GM21515 (cell line): ENCODE data around the gene IER5L.
"Not testable (repeated sequence)": the region's sequence is repeated elsewhere in the genome, so short reads cannot be mapped to it uniquely, and the experiment has no call there.

Experiments
- ATAC-seq: cut with Tn5 transposase; IDR thresholded peaks from one replicate; pipeline ENCODE4 v1.9.1; 2021; ENCODE audit not compliant: unreplicated experiment

The IER5L gene

GRCh38 chr9:129140397-129141065 lies 37.5 kb downstream of the IER5L start:
- ATAC-seq = peak; percentile 5

- peak; percentile 58 for ATAC-seq
Measured at GRCh38 chr9:129139993-129140396, 38.1 kb downstream of the IER5L start.

- ATAC-seq = peak; percentile 32
Measured at GRCh38 chr9:129139233-129139992, 38.6 kb downstream of the IER5L start.

- no peak for ATAC-seq
Measured at GRCh38 chr9:129138476-129139232, 39.4 kb downstream of the IER5L start.

GRCh38 chr9:129138144-129138462 lies 40.0 kb downstream of the IER5L start:
- no peak for ATAC-seq

- ATAC-seq = no peak
Measured at GRCh38 chr9:129137292-129138143, 40.5 kb downstream of the IER5L start.

GRCh38 chr9:129136446-129137035 lies 41.5 kb downstream of the IER5L start:
- ATAC-seq = no peak

GRCh38 chr9:129135476-129135875 lies 42.6 kb downstream of the IER5L start:
- no peak for ATAC-seq

- no peak for ATAC-seq
Measured at GRCh38 chr9:129133082-129133481, 45.0 kb downstream of the IER5L start.

- ATAC-seq = peak; percentile 51
Measured at GRCh38 chr9:129131300-129132145, 46.5 kb downstream of the IER5L start.

- no peak for ATAC-seq
Measured at GRCh38 chr9:129130791-129131190, 47.3 kb downstream of the IER5L start.

- not testable (repeated sequence) for ATAC-seq
Measured at GRCh38 chr9:129130271-129130670, 47.8 kb downstream of the IER5L start.

GRCh38 chr9:129128689-129129088 lies 49.4 kb downstream of the IER5L start:
- no peak for ATAC-seq

- ATAC-seq = no peak
Measured at GRCh38 chr9:129126749-129127618, 51.1 kb downstream of the IER5L start.
